ENCODE data around the gene ATP5MC2.

GRCh38 chr12:53717319-53717718 lies 41.4 kb upstream of the ATP5MC2 start:
- TF ChIP-seq CTCF (conservative IDR thresholded peaks at IDR 0.05 in 1 of 2, IDR thresholded peaks at IDR 0.05 in 1 of 2; ENCODE audit: extremely low read depth in 1 of 2, insufficient read depth in 1 of 2, low read depth in 1 of 2, low read length in 2 of 2) (no peak), EZH2 (IDR thresholded peaks at IDR 0.05; ENCODE audit: borderline replicate concordance, low read length) (no peak)

All from mammary epithelial cell (primary cell).